IPS-20b (cell line): ENCODE measurements around the gene SLC20A1.
"Not testable (repeated sequence)": the region's sequence is repeated elsewhere in the genome, so short reads cannot be mapped to it uniquely, and the experiment has no call there.

Experiments used
- H3K27ac ChIP-seq: one replicate; pipeline ENCODE4 v1.5.1; 2013; ENCODE audit warnings: low read length
- H3K27me3 ChIP-seq: 2 replicates; pipeline ENCODE4 v1.6.1; 2013; ENCODE audit warnings: mild to moderate bottlenecking, low read length, inconsistent platforms; ENCODE audit not compliant: insufficient read depth
- H3K36me3 ChIP-seq: 2 replicates; pipeline ENCODE4 v1.6.1; 2013; ENCODE audit warnings: low read depth, mild to moderate bottlenecking, inconsistent platforms, low read length, moderate library complexity; ENCODE audit not compliant: insufficient read depth
- H3K4me1 ChIP-seq: 2 replicates; pipeline ENCODE4 v1.6.1; 2013; ENCODE audit warnings: mild to moderate bottlenecking, control low read depth, inconsistent platforms, low read length, moderate library complexity; ENCODE audit not compliant: insufficient read depth
- H3K4me3 ChIP-seq: 2 replicates; pipeline ENCODE4 v1.5.1; 2013; ENCODE audit warnings: mild to moderate bottlenecking, low read length, inconsistent platforms
- H3K9ac ChIP-seq: 2 replicates; pipeline ENCODE4 v1.6.1; 2013; ENCODE audit warnings: low read depth, mild to moderate bottlenecking, inconsistent platforms, low read length, moderate library complexity
- H3K9me3 ChIP-seq: 2 replicates; pipeline ENCODE4 v1.6.1; 2013; ENCODE audit warnings: mild to moderate bottlenecking, low read depth, low read length, inconsistent platforms; ENCODE audit not compliant: insufficient read depth

Gene SLC20A1

DNA sequence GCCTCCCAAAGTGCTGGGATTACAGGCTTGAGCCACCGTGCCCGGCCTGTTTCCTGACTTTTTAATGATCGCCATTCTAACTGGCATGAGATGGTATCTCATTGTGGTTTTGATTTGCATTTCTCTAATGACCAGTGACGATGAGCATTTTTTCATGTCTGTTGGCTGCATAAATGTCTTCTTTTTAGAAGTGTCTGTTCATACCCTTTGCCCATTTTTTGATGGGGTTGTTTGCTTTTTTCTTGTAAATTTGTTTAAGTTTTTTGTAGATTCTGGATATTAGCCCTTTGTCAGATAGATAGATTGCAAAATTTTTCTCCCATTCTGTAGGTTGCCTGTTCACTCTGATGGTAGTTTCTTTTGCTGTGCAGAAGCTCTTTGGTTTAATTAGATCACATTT, 36.4 kb upstream of the SLC20A1 start:
- not testable (repeated sequence) for H3K27me3 ChIP-seq, H3K4me1 ChIP-seq, H3K4me3 ChIP-seq, H3K27ac ChIP-seq, H3K36me3 ChIP-seq, H3K9me3 ChIP-seq, H3K9ac ChIP-seq

DNA sequence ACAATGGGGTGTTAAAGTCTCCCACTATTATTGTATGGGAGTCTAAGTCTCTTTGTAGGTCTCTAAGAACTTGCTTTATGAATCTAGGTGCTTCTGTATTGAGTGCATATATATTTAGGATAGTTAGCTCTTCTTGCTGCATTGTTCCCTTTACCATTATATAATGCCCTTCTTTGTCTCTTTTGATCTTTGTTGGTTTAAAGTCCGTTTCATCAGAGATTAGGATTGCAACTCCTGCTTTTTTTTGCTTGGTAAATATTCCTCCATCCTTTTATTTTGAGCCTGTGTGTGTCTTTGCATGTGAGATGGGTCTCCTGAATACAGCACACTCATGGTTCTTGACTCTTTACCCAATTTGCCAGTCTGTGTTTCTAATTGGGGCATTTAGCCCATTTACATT, 33.5 kb upstream of the SLC20A1 start:
- H3K9ac ChIP-seq, H3K27me3 ChIP-seq, H3K27ac ChIP-seq, H3K36me3 ChIP-seq, H3K4me1 ChIP-seq, H3K4me3 ChIP-seq, H3K9me3 ChIP-seq: not testable (repeated sequence)

DNA sequence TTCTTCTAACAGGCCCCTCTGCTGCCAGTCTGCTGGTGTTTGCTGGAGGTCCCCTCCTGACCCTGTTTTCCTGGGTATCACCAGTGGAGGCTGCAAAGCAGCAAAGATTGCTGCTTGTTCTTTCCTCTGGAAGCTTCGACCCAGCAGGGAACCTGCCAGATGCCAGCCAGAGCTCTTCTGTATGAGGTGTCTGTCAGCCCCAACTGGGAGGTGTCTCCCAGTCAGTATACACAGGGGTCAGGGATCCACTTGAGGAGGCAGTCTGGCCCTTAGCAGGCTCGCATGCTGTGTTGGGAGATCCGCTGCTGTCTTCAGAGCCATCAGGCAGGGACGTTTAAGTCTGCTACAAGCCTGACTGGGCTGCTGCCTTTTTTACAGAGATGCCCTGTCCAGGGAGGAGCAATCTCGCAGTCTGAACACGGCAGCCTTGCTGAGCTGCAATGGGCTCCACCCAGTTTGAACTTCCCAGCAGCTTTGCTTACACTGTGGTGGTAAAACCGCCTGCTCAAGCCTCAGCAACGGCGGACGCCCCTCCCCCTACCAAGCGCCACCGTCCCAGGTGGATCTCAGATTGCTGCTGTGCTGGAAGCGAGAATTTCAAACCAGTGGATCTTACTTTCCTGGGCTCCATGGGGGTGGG, 31.4 kb upstream of the SLC20A1 start:
- H3K9ac ChIP-seq: peak overlapping the region; percentile 16; the same call in 1 of the 2 replicates
- no peaks in the 10 kb centered on the region for H3K36me3 ChIP-seq
- H3K27me3 ChIP-seq: no peaks in the 10 kb centered on the region
- no peak overlapping the region for H3K27ac ChIP-seq
- H3K9me3 ChIP-seq: no peaks in the 10 kb centered on the region
- H3K4me1 ChIP-seq: peaks cover 5% of the 10 kb centered on the region; the same call in 1 of the 2 replicates
- peak overlapping the region; percentile 29 for H3K4me3 ChIP-seq

DNA sequence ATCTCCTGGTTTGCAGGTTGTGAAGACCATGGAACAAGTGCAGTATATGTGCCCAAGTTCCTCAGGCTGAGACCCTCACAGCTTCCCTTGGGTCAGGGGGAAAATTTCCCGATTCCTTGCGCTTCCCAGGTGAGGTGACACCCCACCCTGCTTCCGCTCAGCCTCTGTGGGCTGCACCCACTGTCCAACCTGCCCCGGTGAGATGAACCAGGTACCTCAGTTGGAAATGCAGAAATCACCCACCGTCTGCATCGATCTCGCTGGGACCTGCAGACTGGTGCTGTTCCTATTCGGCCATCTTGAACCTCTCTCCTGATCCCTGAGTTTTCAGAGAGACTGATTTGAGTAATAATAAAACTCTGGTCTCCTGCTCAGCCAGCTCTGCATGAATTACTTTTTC, 30.7 kb upstream of the SLC20A1 start:
- no peak overlapping the region for H3K9ac ChIP-seq
- H3K27ac ChIP-seq: no peak overlapping the region
- peaks cover 5% of the 10 kb centered on the region; the same call in 1 of the 2 replicates for H3K4me1 ChIP-seq
- H3K4me3 ChIP-seq: no peak overlapping the region; the same call in 1 of the 2 replicates
- H3K9me3 ChIP-seq: no peaks in the 10 kb centered on the region
- no peaks in the 10 kb centered on the region for H3K36me3 ChIP-seq
- H3K27me3 ChIP-seq: no peaks in the 10 kb centered on the region

DNA sequence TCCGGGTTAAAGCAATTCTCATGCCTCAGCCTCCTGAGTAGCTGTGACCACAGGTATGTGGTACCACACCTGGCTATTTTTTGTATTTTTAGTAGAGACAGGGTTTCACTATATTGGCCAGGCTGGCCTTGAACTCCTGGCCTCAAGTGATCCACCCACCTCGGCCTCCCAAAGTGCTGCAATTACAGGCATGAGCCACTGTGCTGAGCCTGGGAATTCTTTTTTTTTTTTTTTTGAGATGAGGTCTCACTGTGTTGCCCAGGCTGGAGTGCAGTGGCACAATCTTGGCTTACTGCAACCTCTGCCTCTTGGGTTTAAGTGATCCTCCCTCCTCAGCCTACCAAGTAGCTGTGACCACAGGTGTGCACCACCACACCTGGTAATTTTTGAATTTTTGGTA, 29.9 kb upstream of the SLC20A1 start:
- not testable (repeated sequence) for H3K27me3 ChIP-seq, H3K9ac ChIP-seq, H3K4me1 ChIP-seq, H3K4me3 ChIP-seq, H3K27ac ChIP-seq, H3K36me3 ChIP-seq, H3K9me3 ChIP-seq

DNA sequence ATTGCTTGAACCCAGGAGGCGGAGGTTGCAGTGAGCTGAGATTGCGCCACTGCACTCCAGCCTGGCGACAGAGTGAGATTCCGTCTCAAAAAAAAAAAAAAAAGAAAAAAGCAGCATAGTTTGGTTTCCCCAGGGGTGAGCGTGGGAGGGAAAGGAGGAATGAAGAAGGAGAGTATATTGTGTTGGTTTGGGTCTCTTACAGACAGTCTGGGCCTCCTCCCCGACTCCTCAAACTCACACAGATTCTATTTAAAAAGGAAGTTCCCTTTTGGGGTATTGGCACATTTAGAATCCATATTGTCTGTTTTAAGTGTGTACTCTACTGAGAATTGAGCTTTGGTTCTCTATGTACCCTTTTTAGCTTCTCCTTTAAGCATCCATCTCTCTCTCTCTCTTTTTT, 27.4 kb upstream of the SLC20A1 start:
- no peaks in the 10 kb centered on the region for H3K27me3 ChIP-seq
- H3K9ac ChIP-seq: no peak overlapping the region
- peaks cover 5% of the 10 kb centered on the region; the same call in 1 of the 2 replicates for H3K4me1 ChIP-seq
- no peaks in the 10 kb centered on the region for H3K36me3 ChIP-seq
- H3K4me3 ChIP-seq: no peak overlapping the region
- no peak overlapping the region for H3K27ac ChIP-seq
- H3K9me3 ChIP-seq: no peaks in the 10 kb centered on the region

DNA sequence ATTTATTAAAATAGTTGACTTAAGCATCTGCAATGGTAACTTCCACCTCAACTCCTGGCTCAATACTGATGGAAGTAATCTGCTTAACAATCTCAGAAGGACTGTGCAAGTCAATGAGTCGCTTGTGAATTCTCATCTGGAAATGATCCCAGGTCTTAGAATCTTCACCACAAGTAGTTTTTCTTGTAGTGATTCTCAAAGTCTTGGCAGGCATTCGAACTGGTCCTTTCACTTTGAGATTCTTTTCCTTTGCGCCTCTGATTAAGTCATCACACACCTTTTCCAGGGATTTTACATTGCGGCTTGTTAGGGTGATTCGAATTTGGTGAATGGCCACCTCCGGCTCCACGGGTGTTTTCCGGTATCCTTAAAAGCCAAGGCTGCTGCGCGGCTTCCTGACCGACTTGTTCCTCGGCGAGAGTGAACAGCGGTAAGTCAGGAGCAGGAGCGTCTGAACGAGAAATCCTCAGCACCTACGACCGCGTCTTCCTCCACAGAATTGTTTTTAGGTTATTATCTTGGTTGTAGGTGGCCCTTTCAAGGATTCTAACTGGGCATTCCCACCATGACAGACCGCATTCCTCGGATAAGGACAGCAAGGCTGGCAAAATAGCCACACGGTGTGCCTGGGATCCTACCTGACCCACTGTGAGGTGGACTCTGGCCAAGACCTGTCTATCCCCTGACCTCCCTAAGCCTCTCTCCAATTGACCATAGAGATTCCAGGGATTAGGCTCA, 23.8 kb upstream of the SLC20A1 start:
- Histone ChIP-seq H3K9ac (no peak overlapping the region), H3K36me3 (no peaks in the 10 kb centered on the region), H3K9me3 (no peaks in the 10 kb centered on the region), H3K4me3 (no peak overlapping the region), H3K27ac (no peak overlapping the region), H3K27me3 (no peaks in the 10 kb centered on the region), H3K4me1 (no peaks in the 10 kb centered on the region)

DNA sequence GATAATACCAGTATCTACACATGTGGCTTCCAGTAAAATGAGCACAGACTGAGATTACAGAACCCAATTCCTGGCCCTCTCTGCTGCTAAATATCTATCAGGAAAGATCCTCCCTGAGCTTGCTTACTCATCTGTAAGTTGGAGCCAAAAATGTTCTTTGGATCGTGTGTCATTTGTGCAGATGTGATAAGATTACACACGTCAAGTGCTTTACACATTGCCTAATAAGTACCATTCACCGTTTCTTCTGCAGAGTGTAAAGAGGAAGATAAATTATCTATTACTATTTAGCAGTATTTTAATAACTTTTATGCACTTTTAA, 23.2 kb upstream of the SLC20A1 start:
- H3K4me1 ChIP-seq: no peaks in the 10 kb centered on the region
- no peaks in the 10 kb centered on the region for H3K9me3 ChIP-seq
- no peak overlapping the region for H3K4me3 ChIP-seq
- no peaks in the 10 kb centered on the region for H3K27me3 ChIP-seq
- no peak overlapping the region for H3K27ac ChIP-seq
- H3K36me3 ChIP-seq: no peaks in the 10 kb centered on the region
- no peak overlapping the region for H3K9ac ChIP-seq

DNA sequence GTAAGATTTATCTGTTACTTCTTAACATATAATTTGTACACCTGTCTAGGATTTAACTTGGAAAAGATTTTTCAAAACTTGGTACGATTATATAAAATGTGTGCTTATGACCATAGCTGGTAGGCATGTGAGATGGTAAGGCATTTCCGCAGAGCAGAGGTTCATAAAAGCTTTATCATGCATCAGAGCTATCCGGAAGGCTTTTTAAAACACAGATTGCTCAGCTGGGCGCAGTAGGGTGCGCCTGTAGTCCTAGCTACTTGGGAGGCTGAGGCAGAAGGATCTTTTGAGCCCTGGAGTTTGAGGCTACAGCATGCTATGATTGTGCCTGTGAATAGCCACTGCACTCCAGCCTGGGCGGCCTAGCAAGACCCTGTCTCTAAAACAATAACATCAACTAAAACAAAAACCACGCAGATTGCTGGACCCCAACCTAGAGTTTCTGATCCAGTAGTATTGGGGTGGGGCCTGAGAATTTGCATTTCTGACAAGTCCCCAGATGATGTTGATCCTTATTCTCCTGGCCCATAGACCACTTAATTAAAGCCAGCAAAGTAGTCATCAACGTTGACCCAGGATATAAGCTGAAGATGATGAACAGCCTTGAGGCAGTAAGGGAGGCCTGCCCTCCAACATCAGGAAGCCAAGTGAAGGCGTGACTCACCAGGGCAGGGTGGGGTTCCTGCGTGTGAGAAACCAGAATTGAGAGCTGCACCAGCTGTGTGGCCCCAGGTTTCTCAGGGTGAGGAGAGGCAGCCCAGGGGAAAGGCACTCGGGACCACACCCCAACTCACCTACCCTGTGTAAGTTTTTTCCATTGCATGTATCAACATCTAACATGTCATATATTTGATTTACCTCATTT, 21.6 kb upstream of the SLC20A1 start:
- no peaks in the 10 kb centered on the region for H3K9me3 ChIP-seq
- H3K27ac ChIP-seq: no peak overlapping the region
- H3K27me3 ChIP-seq: no peaks in the 10 kb centered on the region
- no peak overlapping the region for H3K9ac ChIP-seq
- no peaks in the 10 kb centered on the region for H3K36me3 ChIP-seq
- no peak overlapping the region for H3K4me3 ChIP-seq
- no peaks in the 10 kb centered on the region for H3K4me1 ChIP-seq

DNA sequence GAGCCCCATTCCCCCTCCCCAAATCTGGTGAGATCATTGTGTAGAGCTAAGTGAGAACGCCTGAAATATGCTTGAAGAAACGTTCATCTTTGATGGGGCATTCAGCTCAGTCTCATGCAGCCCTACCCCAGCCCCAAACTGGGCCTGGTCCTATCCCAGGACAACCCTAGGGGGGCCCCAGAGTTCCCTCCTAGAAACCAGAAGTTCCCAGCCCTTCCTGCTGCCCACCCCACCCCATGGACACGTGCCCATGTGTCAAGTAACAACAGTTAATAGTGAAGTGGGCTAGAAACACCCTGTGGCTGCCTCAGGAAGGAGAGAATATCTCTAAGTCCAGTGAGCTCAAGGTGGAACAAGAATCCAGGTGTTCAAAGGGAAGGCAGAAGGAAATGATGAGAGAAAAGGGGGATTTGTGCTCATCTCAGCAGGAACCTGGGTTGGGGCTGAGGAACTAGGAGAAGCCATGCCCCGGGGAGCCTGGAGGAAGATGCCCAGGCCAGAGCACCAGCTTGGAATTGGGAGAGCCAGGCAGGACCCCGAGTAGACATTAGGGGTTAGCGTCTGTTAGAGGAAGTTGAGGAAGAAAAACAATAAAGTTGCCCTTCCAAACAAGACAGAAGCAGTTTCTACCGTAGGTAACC, 20.1 kb upstream of the SLC20A1 start:
- Histone ChIP-seq H3K4me1 (peaks cover 9% of the 10 kb centered on the region; the same call in 1 of the 2 replicates), H3K9ac (no peak overlapping the region), H3K27me3 (no peaks in the 10 kb centered on the region), H3K9me3 (no peaks in the 10 kb centered on the region), H3K36me3 (no peaks in the 10 kb centered on the region), H3K4me3 (no peak overlapping the region), H3K27ac (no peak overlapping the region)

DNA sequence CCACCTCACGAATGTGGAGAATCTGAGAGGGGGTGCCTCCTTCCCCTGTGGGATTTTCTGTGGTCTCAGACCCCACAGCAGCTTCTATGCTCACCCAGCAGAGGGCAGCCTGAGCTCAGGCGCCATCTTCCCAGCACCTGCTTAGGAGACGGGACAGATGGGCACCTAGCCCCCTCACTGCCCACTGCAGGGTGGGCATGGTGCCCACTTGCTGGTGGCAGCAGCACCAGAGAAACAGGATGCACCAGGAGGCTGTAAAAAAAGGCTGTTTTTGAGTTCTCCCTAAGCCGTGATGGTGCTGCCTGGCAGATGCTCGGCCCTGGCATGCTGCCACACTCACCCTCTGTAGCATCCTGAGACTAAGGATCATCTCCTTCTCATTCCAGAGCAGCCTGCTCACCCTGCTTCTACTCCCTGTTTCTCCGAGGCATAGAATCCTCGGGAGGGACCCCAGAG, 19.1 kb upstream of the SLC20A1 start:
- Histone ChIP-seq H3K9me3 (no peaks in the 10 kb centered on the region), H3K4me3 (no peak overlapping the region), H3K36me3 (no peaks in the 10 kb centered on the region), H3K27ac (no peak overlapping the region), H3K4me1 (peaks cover 14% of the 10 kb centered on the region; the same call in 1 of the 2 replicates), H3K27me3 (no peaks in the 10 kb centered on the region), H3K9ac (no peak overlapping the region)
